ENCODE results near the gene NQO2. TPM values are rescaled to one million over a fixed set of nuclear protein-coding genes. Genes with fewer than 3 reads are reported as not detected.

The NQO2 gene
- total and polyA plus RNA-seq, 2 of the 13 experiments (the other 11 are each of a cell fraction or from before 2014, with no cell fraction given) = 32.2 to 56.5 TPM

DNA sequence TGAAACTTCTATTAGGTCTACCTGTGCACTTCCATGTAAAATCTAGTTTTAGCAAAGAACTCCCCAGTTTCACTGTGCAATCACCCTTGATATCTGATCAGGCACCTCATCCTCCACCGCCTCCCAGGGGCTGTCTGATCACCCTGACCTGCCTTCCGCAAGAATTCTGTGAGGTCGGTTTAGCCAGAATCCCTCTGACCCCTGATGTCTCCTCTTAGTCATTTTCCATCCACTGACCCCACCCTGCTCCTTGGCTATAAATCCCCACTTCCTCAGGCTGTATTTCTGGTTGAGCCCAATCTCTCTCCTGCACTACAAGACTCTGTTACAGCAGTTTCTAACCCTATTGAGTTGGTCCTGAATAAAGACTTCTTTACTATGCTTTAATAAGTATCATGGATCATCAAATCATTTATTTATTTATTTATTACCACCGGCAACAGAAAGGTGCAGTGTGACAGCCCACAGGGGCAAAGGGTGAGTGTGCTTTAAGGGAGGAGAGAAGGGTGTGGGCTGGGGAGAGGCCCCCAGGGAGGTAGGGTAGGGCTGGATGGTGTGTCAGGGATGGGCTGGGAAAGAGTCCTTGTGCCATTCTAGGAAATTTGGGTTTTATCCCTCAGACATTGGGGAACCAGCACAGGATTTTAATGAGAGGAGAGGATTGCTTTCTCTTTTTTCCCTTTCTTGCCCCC lies 17.1 kb upstream of the NQO2 start:
- H3K4me1 ChIP-seq (ENCODE audit: insufficient read depth, low read length) = peaks cover 81% of the 10 kb centered on the region
- no peaks in the 10 kb centered on the region for H3K79me2 ChIP-seq (ENCODE audit: insufficient read depth, low read length)
- DNase-seq (ENCODE audit: low spot score) = no peak
- in situ Hi-C loops (cut with HindIII; ENCODE audit: extremely low pct_ligation_motif_present, low pct_unique_long_range_greater_than_20kb) (no loop called here), intact Hi-C loops (cut with micrococcal nuclease; ENCODE audit: unreplicated experiment) (no loop called here)
- BruUV-seq (replicated peaks) = no TSS peak
- peaks cover 2 to 3% of the 10 kb centered on the region in 2 experiments; a peak in 1 of 5 replicates for H3K27me3 ChIP-seq (ENCODE audit: control insufficient read depth in 1 of 2, insufficient read depth in 2 of 2, low read length in 2 of 2)
- no peaks in the 10 kb centered on the region for H4K20me1 ChIP-seq (ENCODE audit: insufficient read depth, low read length)
- H3K9ac ChIP-seq (ENCODE audit: insufficient read depth, low read depth, low read length) = no peak overlapping the region
- FAIRE-seq = no peak
- H3K27ac ChIP-seq (ENCODE audit: extremely low read length, insufficient read depth, low read length) = no peak overlapping the region
- no peaks in the 10 kb centered on the region for H3K36me3 ChIP-seq (replicated peaks in 1 of 2; ENCODE audit: control insufficient read depth in 1 of 2, insufficient read depth in 2 of 2, low read length in 2 of 2)
- TF ChIP-seq, protein P1, sequence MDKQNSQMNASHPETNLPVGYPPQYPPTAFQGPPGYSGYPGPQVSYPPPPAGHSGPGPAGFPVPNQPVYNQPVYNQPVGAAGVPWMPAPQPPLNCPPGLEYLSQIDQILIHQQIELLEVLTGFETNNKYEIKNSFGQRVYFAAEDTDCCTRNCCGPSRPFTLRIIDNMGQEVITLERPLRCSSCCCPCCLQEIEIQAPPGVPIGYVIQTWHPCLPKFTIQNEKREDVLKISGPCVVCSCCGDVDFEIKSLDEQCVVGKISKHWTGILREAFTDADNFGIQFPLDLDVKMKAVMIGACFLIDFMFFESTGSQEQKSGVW (CRISPR knock-in tag; IDR thresholded peaks at IDR 0.05; ENCODE audit: borderline replicate concordance) = no peak
- no peak for TF ChIP-seq NFE2L2 (IDR thresholded peaks at IDR 0.05; ENCODE audit: low read length)
- TF ChIP-seq, protein P2, sequence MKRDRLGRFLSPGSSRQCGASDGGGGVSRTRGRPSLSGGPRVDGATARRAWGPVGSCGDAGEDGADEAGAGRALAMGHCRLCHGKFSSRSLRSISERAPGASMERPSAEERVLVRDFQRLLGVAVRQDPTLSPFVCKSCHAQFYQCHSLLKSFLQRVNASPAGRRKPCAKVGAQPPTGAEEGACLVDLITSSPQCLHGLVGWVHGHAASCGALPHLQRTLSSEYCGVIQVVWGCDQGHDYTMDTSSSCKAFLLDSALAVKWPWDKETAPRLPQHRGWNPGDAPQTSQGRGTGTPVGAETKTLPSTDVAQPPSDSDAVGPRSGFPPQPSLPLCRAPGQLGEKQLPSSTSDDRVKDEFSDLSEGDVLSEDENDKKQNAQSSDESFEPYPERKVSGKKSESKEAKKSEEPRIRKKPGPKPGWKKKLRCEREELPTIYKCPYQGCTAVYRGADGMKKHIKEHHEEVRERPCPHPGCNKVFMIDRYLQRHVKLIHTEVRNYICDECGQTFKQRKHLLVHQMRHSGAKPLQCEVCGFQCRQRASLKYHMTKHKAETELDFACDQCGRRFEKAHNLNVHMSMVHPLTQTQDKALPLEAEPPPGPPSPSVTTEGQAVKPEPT (CRISPR knock-in tag; IDR thresholded peaks at IDR 0.05; ENCODE audit: low read depth) = no peak
- no peak for TF ChIP-seq HHEX (CRISPR knock-in tag; IDR thresholded peaks at IDR 0.05)
- TF ChIP-seq KLF12 (CRISPR knock-in tag; IDR thresholded peaks at IDR 0.05; ENCODE audit: borderline replicate concordance) = no peak
- no peak for TF ChIP-seq ZNF891 (CRISPR knock-in tag; IDR thresholded peaks at IDR 0.05)
- TF ChIP-seq, protein P3, sequence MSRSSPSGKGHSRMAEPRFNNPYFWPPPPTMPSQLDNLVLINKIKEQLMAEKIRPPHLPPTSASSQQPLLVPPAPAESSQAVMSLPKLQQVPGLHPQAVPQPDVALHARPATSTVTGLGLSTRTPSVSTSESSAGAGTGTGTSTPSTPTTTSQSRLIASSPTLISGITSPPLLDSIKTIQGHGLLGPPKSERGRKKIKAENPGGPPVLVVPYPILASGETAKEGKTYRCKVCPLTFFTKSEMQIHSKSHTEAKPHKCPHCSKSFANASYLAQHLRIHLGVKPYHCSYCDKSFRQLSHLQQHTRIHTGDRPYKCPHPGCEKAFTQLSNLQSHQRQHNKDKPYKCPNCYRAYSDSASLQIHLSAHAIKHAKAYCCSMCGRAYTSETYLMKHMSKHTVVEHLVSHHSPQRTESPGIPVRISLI (CRISPR knock-in tag; IDR thresholded peaks at IDR 0.05; ENCODE audit: borderline replicate concordance) = no peak
- no peak for TF ChIP-seq RAD21 (CRISPR knock-in tag; IDR thresholded peaks at IDR 0.05)
- TF ChIP-seq TP53 (CRISPR knock-in tag; conservative IDR thresholded peaks at IDR 0.05) = no peak
- TF ChIP-seq EHMT2 (IDR thresholded peaks at IDR 0.05; ENCODE audit: borderline replicate concordance, low read depth, low read length) = no peak
- no peak for ATAC-seq
- H3K4me2 ChIP-seq (ENCODE audit: low read depth, low read length) = no peak overlapping the region
- CTCF ChIA-PET (ENCODE audit: low intra/inter-chr PET ratio, low total read pairs) = no interaction called here
- WGBS (ENCODE audit: low lambda C conversion rate) = 45% methylated on average over 4 of the region's 4 CpGs
- H3K4me3 ChIP-seq (replicated peaks in 1 of 3; ENCODE audit: insufficient read depth in 1 of 3, low read depth in 2 of 3, low read length in 3 of 3) = no peak overlapping the region
- H2AFZ ChIP-seq (ENCODE audit: low read length) = no peak overlapping the region
- no peaks in the 10 kb centered on the region for H3K9me3 ChIP-seq (ENCODE audit: low read length)
- POLR2A ChIA-PET = interaction anchor here (2.0 kb wide), 1 partner anchor 11 kb away, joined by 10 read pairs; the partner anchor contains the start of gene SERPINB6
